ENCODE measurements around the gene MAST4. TPM values are rescaled to one million over a fixed set of nuclear protein-coding genes. Genes with fewer than 3 reads are reported as not detected.

MAST4 gene
- total and polyA plus RNA-seq, 2 donors (not counting 1 experiment from before 2014, with no cell fraction given) = 7.0 to 15.2 TPM

GRCh38 chr5:66888613-66889012, 292.4 kb downstream of the MAST4 start:
- Histone ChIP-seq H3K27ac (ENCODE audit: insufficient read depth, low read length) (no peak overlapping the region), H3K36me3 (ENCODE audit: control insufficient read depth, insufficient read depth, low read length) (no peaks in the 10 kb centered on the region), H4K20me1 (ENCODE audit: control insufficient read depth, extremely low read depth, insufficient read depth, low read length) (no peaks in the 10 kb centered on the region), H3K79me2 (ENCODE audit: control insufficient read depth, insufficient read depth, low read length) (no peaks in the 10 kb centered on the region), H3K4me1 (ENCODE audit: control insufficient read depth, extremely low read depth, insufficient read depth, low read length) (no peaks in the 10 kb centered on the region), H3K27me3 (ENCODE audit: control insufficient read depth, insufficient read depth, low read length) (no peaks in the 10 kb centered on the region), H2AFZ (ENCODE audit: low read length) (peak overlapping the region; percentile 39), H3K4me2 (ENCODE audit: extremely low read depth, insufficient read depth, low read length) (peak overlapping the region; percentile 15), H3K4me3 (replicated peaks in 1 of 4; ENCODE audit: control extremely low read depth in 1 of 4, insufficient read depth in 1 of 4, low read depth in 3 of 4, low read length in 4 of 4) (no peak overlapping the region), H3K9ac (ENCODE audit: insufficient read depth, low read length) (no peak overlapping the region), H3K9me3 (ENCODE audit: control insufficient read depth, insufficient read depth, low read depth, low read length) (no peaks in the 10 kb centered on the region)
- TF ChIP-seq, protein P1, sequence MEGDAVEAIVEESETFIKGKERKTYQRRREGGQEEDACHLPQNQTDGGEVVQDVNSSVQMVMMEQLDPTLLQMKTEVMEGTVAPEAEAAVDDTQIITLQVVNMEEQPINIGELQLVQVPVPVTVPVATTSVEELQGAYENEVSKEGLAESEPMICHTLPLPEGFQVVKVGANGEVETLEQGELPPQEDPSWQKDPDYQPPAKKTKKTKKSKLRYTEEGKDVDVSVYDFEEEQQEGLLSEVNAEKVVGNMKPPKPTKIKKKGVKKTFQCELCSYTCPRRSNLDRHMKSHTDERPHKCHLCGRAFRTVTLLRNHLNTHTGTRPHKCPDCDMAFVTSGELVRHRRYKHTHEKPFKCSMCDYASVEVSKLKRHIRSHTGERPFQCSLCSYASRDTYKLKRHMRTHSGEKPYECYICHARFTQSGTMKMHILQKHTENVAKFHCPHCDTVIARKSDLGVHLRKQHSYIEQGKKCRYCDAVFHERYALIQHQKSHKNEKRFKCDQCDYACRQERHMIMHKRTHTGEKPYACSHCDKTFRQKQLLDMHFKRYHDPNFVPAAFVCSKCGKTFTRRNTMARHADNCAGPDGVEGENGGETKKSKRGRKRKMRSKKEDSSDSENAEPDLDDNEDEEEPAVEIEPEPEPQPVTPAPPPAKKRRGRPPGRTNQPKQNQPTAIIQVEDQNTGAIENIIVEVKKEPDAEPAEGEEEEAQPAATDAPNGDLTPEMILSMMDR (conservative IDR thresholded peaks at IDR 0.05 in 1 of 2, IDR thresholded peaks at IDR 0.05 in 1 of 2; ENCODE audit: low read depth in 1 of 2, low read length in 2 of 2) = no peak
- no peak for TF ChIP-seq EZH2 (IDR thresholded peaks at IDR 0.05; ENCODE audit: low read length, missing control alignments)
- DNase-seq (ENCODE audit: low read depth in 2 of 2) = peak in 1 of 2 donors; percentile 26

DNA sequence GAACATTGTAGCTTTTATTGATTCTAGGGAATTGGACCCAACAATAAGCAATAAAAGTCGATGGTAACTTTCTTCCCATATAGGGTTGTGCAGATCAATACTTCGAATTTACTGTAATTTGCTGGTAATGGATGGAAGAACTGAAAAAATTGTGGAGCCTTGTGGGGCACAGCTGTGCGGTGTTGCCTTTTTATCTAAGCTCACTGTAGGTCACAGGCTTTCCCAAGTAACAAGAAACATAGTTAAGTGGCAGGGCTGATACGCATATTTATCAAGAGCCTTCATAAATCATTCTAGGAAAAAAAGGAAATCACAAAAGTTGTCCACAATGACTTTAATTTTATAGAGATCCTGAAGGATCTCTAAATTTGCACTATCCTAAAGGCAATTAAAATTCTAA, 292.9 kb downstream of the MAST4 start:
- Histone ChIP-seq H3K27me3 (ENCODE audit: control insufficient read depth, insufficient read depth, low read length) (no peaks in the 10 kb centered on the region), H3K9ac (ENCODE audit: insufficient read depth, low read length) (no peak overlapping the region), H2AFZ (ENCODE audit: low read length) (peak overlapping the region; percentile 39), H3K4me1 (ENCODE audit: control insufficient read depth, extremely low read depth, insufficient read depth, low read length) (no peaks in the 10 kb centered on the region), H3K4me2 (ENCODE audit: extremely low read depth, insufficient read depth, low read length) (peak overlapping the region; percentile 15), H3K9me3 (ENCODE audit: control insufficient read depth, insufficient read depth, low read depth, low read length) (no peaks in the 10 kb centered on the region), H3K4me3 (replicated peaks in 1 of 4; ENCODE audit: control extremely low read depth in 1 of 4, insufficient read depth in 1 of 4, low read depth in 3 of 4, low read length in 4 of 4) (no peak overlapping the region), H4K20me1 (ENCODE audit: control insufficient read depth, extremely low read depth, insufficient read depth, low read length) (no peaks in the 10 kb centered on the region), H3K36me3 (ENCODE audit: control insufficient read depth, insufficient read depth, low read length) (no peaks in the 10 kb centered on the region), H3K79me2 (ENCODE audit: control insufficient read depth, insufficient read depth, low read length) (no peaks in the 10 kb centered on the region), H3K27ac (ENCODE audit: insufficient read depth, low read length) (no peak overlapping the region)
- DNase-seq (ENCODE audit: low read depth in 2 of 2) = no peak
- TF ChIP-seq EZH2 (IDR thresholded peaks at IDR 0.05; ENCODE audit: low read length, missing control alignments) = no peak
- TF ChIP-seq, protein P1 (conservative IDR thresholded peaks at IDR 0.05 in 1 of 2, IDR thresholded peaks at IDR 0.05 in 1 of 2; ENCODE audit: low read depth in 1 of 2, low read length in 2 of 2) = no peak

- H3K27ac ChIP-seq (ENCODE audit: insufficient read depth, low read length) = no peak overlapping the region
- no peak overlapping the region for H2AFZ ChIP-seq (ENCODE audit: low read length)
- no peaks in the 10 kb centered on the region for H3K36me3 ChIP-seq (ENCODE audit: control insufficient read depth, insufficient read depth, low read length)
Measured at GRCh38 chr5:66889524-66889923, 293.3 kb downstream of the MAST4 start.

More at GRCh38 chr5:66889524-66889923, 293.3 kb downstream of the MAST4 start:
- Histone ChIP-seq H3K4me2 (ENCODE audit: extremely low read depth, insufficient read depth, low read length) (peak overlapping the region; percentile 5), H3K9ac (ENCODE audit: insufficient read depth, low read length) (no peak overlapping the region), H4K20me1 (ENCODE audit: control insufficient read depth, extremely low read depth, insufficient read depth, low read length) (no peaks in the 10 kb centered on the region), H3K4me3 (replicated peaks in 1 of 4; ENCODE audit: control extremely low read depth in 1 of 4, insufficient read depth in 1 of 4, low read depth in 3 of 4, low read length in 4 of 4) (no peak overlapping the region), H3K4me1 (ENCODE audit: control insufficient read depth, extremely low read depth, insufficient read depth, low read length) (no peaks in the 10 kb centered on the region), H3K27me3 (ENCODE audit: control insufficient read depth, insufficient read depth, low read length) (no peaks in the 10 kb centered on the region), H3K9me3 (ENCODE audit: control insufficient read depth, insufficient read depth, low read depth, low read length) (no peaks in the 10 kb centered on the region), H3K79me2 (ENCODE audit: control insufficient read depth, insufficient read depth, low read length) (no peaks in the 10 kb centered on the region)
- TF ChIP-seq EZH2 (IDR thresholded peaks at IDR 0.05; ENCODE audit: low read length, missing control alignments) = no peak
- TF ChIP-seq, protein P1 (conservative IDR thresholded peaks at IDR 0.05 in 1 of 2, IDR thresholded peaks at IDR 0.05 in 1 of 2; ENCODE audit: low read depth in 1 of 2, low read length in 2 of 2) = no peak
- DNase-seq (ENCODE audit: low read depth in 2 of 2) = no peak

All from fibroblast of lung (primary cell).